Testis (tissue), 2 donors: ENCODE measurements around the gene OPA3.

Experiments used
- POLR2A ChIP-seq: fragments of 450-650 bp; IDR thresholded peaks from one replicate; pipeline ENCODE4 v1.6.1; 2017; ENCODE audit warnings: antibody characterized with exemption, mild to moderate bottlenecking, moderate library complexity
- TF ChIP-seq, protein P1 (sequence below), 3 experiments: fragments of 450-650 bp in 2 of 3; fragments of 200-600 bp in 1 of 3; sonication (generic) in 1 of 3; IDR thresholded peaks; one replicate each; pipeline ENCODE4 v1.5.1; 2016 to 2019; ENCODE audit warnings: antibody characterized with exemption in 3 of 3, mild to moderate bottlenecking in 2 of 3, moderate library complexity in 1 of 3

DNA sequence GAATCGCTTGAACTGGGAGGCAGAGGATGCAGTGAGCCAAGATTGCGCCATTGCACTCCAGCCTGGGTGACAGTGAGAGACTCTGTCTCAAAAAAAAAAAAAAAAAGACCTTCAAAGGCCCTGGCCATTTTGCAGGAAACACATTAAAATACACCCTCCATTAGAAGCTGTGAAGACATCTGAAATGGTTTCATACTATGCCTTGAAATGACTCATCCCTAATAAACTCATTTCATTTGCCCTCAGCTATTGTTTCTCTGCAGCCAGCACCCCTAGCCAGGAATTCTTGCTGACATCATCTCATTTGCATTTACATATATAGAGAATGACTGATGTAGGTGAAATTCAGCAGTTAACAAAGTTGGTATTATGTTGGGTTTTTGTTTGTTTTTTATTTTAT is 45.9 kb upstream of the OPA3 start:
- TF ChIP-seq, protein P1, sequence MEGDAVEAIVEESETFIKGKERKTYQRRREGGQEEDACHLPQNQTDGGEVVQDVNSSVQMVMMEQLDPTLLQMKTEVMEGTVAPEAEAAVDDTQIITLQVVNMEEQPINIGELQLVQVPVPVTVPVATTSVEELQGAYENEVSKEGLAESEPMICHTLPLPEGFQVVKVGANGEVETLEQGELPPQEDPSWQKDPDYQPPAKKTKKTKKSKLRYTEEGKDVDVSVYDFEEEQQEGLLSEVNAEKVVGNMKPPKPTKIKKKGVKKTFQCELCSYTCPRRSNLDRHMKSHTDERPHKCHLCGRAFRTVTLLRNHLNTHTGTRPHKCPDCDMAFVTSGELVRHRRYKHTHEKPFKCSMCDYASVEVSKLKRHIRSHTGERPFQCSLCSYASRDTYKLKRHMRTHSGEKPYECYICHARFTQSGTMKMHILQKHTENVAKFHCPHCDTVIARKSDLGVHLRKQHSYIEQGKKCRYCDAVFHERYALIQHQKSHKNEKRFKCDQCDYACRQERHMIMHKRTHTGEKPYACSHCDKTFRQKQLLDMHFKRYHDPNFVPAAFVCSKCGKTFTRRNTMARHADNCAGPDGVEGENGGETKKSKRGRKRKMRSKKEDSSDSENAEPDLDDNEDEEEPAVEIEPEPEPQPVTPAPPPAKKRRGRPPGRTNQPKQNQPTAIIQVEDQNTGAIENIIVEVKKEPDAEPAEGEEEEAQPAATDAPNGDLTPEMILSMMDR (IDR thresholded peaks at IDR 0.05) = no peak
- no peak for TF ChIP-seq POLR2A
